HEK293T (cell line): ENCODE measurements around the gene CTIF.

Source experiments
- CTCF ChIA-PET: fragments of 350-600 bp; formaldehyde crosslinking; extraction: SDS; loops from one replicate; lab custom pipeline; 2021; ENCODE audit warnings: antibody characterized with exemption, inconsistent platforms; lab: Yijun Ruan, JAX
- POLR2A ChIA-PET: fragments of 350-600 bp; formaldehyde crosslinking; extraction: SDS; loops from one replicate; lab custom pipeline; 2020; ENCODE audit warnings: antibody characterized with exemption, inconsistent platforms; lab: Yijun Ruan, JAX
- DNase-seq: peaks from one replicate; pipeline ENCODE4 v3.0.0; 2012; ENCODE audit warnings: mixed read lengths; ENCODE audit errors: extremely low spot score
- ARNT ChIP-seq: fragments of 450-650 bp; IDR thresholded peaks from 2 replicates; pipeline ENCODE4 v1.6.1; 2017; ENCODE audit warnings: mild to moderate bottlenecking
- BHLHE40 ChIP-seq: fragments of 450-650 bp; IDR thresholded peaks from 2 replicates; pipeline ENCODE4 v1.6.1; 2016; ENCODE audit warnings: mild to moderate bottlenecking, moderate library complexity, borderline replicate concordance
- CTBP1 ChIP-seq: fragments of 450-650 bp; IDR thresholded peaks from 2 replicates; pipeline ENCODE4 v1.6.1; 2016; ENCODE audit warnings: borderline replicate concordance
- ELF4 ChIP-seq: fragments of 450-650 bp; IDR thresholded peaks from 2 replicates; pipeline ENCODE4 v1.6.1; 2017; ENCODE audit warnings: antibody characterized with exemption
- FOXA1 ChIP-seq: fragments of 450-650 bp; IDR thresholded peaks from 2 replicates; pipeline ENCODE4 v1.6.1; 2016; ENCODE audit warnings: mild to moderate bottlenecking
- FOXK2 ChIP-seq: fragments of 450-650 bp; IDR thresholded peaks from 2 replicates; pipeline ENCODE4 v1.6.1; 2016; ENCODE audit warnings: mild to moderate bottlenecking
- FOXM1 ChIP-seq: fragments of 450-650 bp; IDR thresholded peaks from 2 replicates; pipeline ENCODE4 v1.6.1; 2017; ENCODE audit warnings: mild to moderate bottlenecking, borderline replicate concordance
- HDGF ChIP-seq: fragments of 450-650 bp; IDR thresholded peaks from 2 replicates; pipeline ENCODE4 v1.6.1; 2017; ENCODE audit warnings: antibody characterized with exemption, borderline replicate concordance
- L3MBTL2 ChIP-seq: fragments of 450-650 bp; conservative IDR thresholded peaks from 2 replicates; pipeline ENCODE4 v1.6.1; 2016; ENCODE audit warnings: mild to moderate bottlenecking
- LEF1 ChIP-seq: fragments of 450-650 bp; IDR thresholded peaks from 2 replicates; pipeline ENCODE4 v1.6.1; 2017; ENCODE audit warnings: mild to moderate bottlenecking, borderline replicate concordance
- NFRKB ChIP-seq: fragments of 450-650 bp; IDR thresholded peaks from 2 replicates; pipeline ENCODE4 v1.6.1; 2016; ENCODE audit warnings: mild to moderate bottlenecking, moderate library complexity
- PKNOX1 ChIP-seq: fragments of 450-650 bp; IDR thresholded peaks from 2 replicates; pipeline ENCODE4 v1.6.1; 2016
- SP1 ChIP-seq: fragments of 450-650 bp; IDR thresholded peaks from 2 replicates; pipeline ENCODE4 v1.6.1; 2017
- SUZ12 ChIP-seq: fragments of 450-650 bp; IDR thresholded peaks from 2 replicates; pipeline ENCODE4 v1.6.1; 2016; ENCODE audit warnings: mild to moderate bottlenecking
- TARDBP ChIP-seq: fragments of 450-650 bp; IDR thresholded peaks from 2 replicates; pipeline ENCODE4 v1.6.1; 2016
- ZNF384 ChIP-seq: fragments of 450-650 bp; IDR thresholded peaks from 2 replicates; pipeline ENCODE4 v1.6.1; 2016

Gene CTIF

GRCh38 chr18:48573632-48574283 is 34.9 kb downstream of the CTIF start:
- no peak for DNase-seq
- TF ChIP-seq CTBP1 (no peak), ARNT (no peak), NFRKB (no peak), FOXM1 (no peak), PKNOX1 (no peak), LEF1 (no peak), SP1 (no peak), FOXK2 (no peak), L3MBTL2 (no peak), ELF4 (no peak), FOXA1 (no peak), HDGF (no peak), SUZ12 (no peak), ZNF384 (no peak), BHLHE40 (no peak), TARDBP (no peak)
- ChIA-PET POLR2A (no interaction called here), CTCF (interaction anchor here (0.8 kb wide), 1 partner anchor 10 kb away, joined by 4 read pairs; no protein-coding TSS in a partner anchor)

- POLR2A ChIA-PET = no interaction called here
- TF ChIP-seq L3MBTL2 (no peak), BHLHE40 (no peak), CTBP1 (no peak), LEF1 (no peak), TARDBP (no peak), PKNOX1 (no peak), NFRKB (no peak), SP1 (no peak)
- no peak for DNase-seq
- CTCF ChIA-PET = no interaction called here
These were observed 36.0 kb downstream of the CTIF start for GRCh38 chr18:48574667-48575300.

- POLR2A ChIA-PET = no interaction called here
- DNase-seq = no peak
- no peak for TF ChIP-seq SP1
- no peak for TF ChIP-seq ZNF384
- TF ChIP-seq L3MBTL2 = no peak
- TF ChIP-seq ARNT = no peak
- TF ChIP-seq PKNOX1 = no peak
- no peak for TF ChIP-seq ELF4
- no peak for TF ChIP-seq TARDBP
- TF ChIP-seq CTBP1 = no peak
- TF ChIP-seq FOXM1 = no peak
- no peak for TF ChIP-seq FOXK2
- TF ChIP-seq SUZ12 = no peak
- CTCF ChIA-PET = no interaction called here
These were observed 36.4 kb downstream of the CTIF start for GRCh38 chr18:48575301-48575657.

GRCh38 chr18:48575658-48576456 is 37.0 kb downstream of the CTIF start:
- ChIA-PET CTCF (no interaction called here), POLR2A (no interaction called here)
- TF ChIP-seq SUZ12 = no peak
- TF ChIP-seq TARDBP = no peak
- TF ChIP-seq CTBP1 = no peak
- no peak for TF ChIP-seq NFRKB
- TF ChIP-seq LEF1 = no peak
- no peak for TF ChIP-seq PKNOX1
- TF ChIP-seq HDGF = no peak
- no peak for TF ChIP-seq FOXK2
- TF ChIP-seq FOXM1 = no peak
- TF ChIP-seq L3MBTL2 = no peak
- TF ChIP-seq BHLHE40 = no peak
- TF ChIP-seq FOXA1 = no peak
- DNase-seq = no peak

- DNase-seq = no peak
- ChIA-PET POLR2A (no interaction called here), CTCF (no interaction called here)
- TF ChIP-seq ELF4 (no peak), SUZ12 (no peak), NFRKB (no peak), SP1 (no peak), ZNF384 (no peak), ARNT (no peak), CTBP1 (no peak), LEF1 (no peak), FOXA1 (no peak), BHLHE40 (no peak)
These were observed 37.6 kb downstream of the CTIF start for GRCh38 chr18:48576457-48576771.
